IMR-90 (cell line): Measurements from ENCODE around the gene LRRN2. TPM values are rescaled to one million over a fixed set of nuclear protein-coding genes. Genes with fewer than 3 reads are reported as not detected.

Experiments used
- ATAC-seq: fragments of 200-7000 bp; cut with Tn5 transposase; 2 replicates; pipeline ENCODE4 v1.9.1; 2020; ENCODE audit warnings: low read depth, mild to moderate bottlenecking, moderate library complexity
- Bru-seq: library from RNA; stranded (reverse); fragments of 400-500 nt; gene quantifications from one replicate; lab custom pipeline; 2021; lab: Mats Ljungman, UMichigan
- BruChase-seq, 2 experiments: library from RNA; stranded (reverse); fragments of 400-500 nt; gene quantifications; one replicate each; lab custom pipeline; 2021; lab: Mats Ljungman, UMichigan
- BruUV-seq: library from RNA; stranded (reverse); fragments of 400-500 nt; replicated peaks from 2 replicates; lab custom pipeline; 2021; lab: Mats Ljungman, UMichigan
- CTCF ChIA-PET: fragments of 300-600 bp; formaldehyde crosslinking; extraction: SDS; loops from one replicate; lab custom pipeline; 2021; ENCODE audit warnings: antibody characterized with exemption; lab: Yijun Ruan, JAX
- POLR2A ChIA-PET: fragments of 300-600 bp; sonication (Branson Sonifier 250); formaldehyde crosslinking; loops from one replicate; lab custom pipeline; 2022; ENCODE audit warnings: antibody characterized with exemption; ENCODE audit not compliant: unreplicated experiment; lab: Charles Lee
- DNase-seq: peaks from one replicate; pipeline ENCODE4 v3.0.0; 2013
- H2AFZ ChIP-seq: replicated peaks from 2 replicates; pipeline ENCODE3; 2013; ENCODE audit warnings: low read length, mild to moderate bottlenecking; ENCODE audit not compliant: poor library complexity
- H2AK5ac ChIP-seq: 2 replicates; pipeline ENCODE4 v1.6.1; 2013; ENCODE audit warnings: low read depth, low read length, inconsistent platforms
- H2AK9ac ChIP-seq: replicated peaks from 2 replicates; pipeline ENCODE3; 2013; ENCODE audit warnings: mild to moderate bottlenecking, low read depth, low read length, moderate library complexity; ENCODE audit not compliant: poor library complexity
- H2BK120ac ChIP-seq: 2 replicates; pipeline ENCODE4 v1.6.1; 2013; ENCODE audit warnings: low read depth, low read length, inconsistent platforms
- H2BK15ac ChIP-seq: 3 replicates; pipeline ENCODE4 v1.6.1; 2013; ENCODE audit warnings: low read depth, low read length, inconsistent platforms
- H2BK20ac ChIP-seq: 2 replicates; pipeline ENCODE4 v1.6.1; 2013; ENCODE audit warnings: low read depth, mild to moderate bottlenecking, inconsistent platforms, low read length, moderate library complexity
- H2BK5ac ChIP-seq: 2 replicates; pipeline ENCODE4 v1.6.1; 2013; ENCODE audit warnings: mild to moderate bottlenecking, low read depth, low read length, inconsistent platforms; ENCODE audit not compliant: poor library complexity, severe bottlenecking
- H3K14ac ChIP-seq: replicated peaks from 2 replicates; pipeline ENCODE4 v1.6.1; 2013; ENCODE audit warnings: low read depth, low read length, inconsistent platforms
- H3K18ac ChIP-seq: 2 replicates; pipeline ENCODE4 v1.6.1; 2013; ENCODE audit warnings: low read depth, low read length, control low read depth
- H3K23ac ChIP-seq: 2 replicates; pipeline ENCODE4 v1.6.1; 2013; ENCODE audit warnings: low read depth, low read length, inconsistent platforms
- H3K27ac ChIP-seq: 2 replicates; pipeline ENCODE4 v1.5.1; 2013; ENCODE audit warnings: mild to moderate bottlenecking, control low read depth, low read length; ENCODE audit not compliant: insufficient read depth
- H3K27me3 ChIP-seq: 2 replicates; pipeline ENCODE4 v1.6.1; 2013; ENCODE audit warnings: low read length; ENCODE audit not compliant: control insufficient read depth, insufficient read depth
- H3K36me3 ChIP-seq: 2 replicates; pipeline ENCODE4 v1.6.1; 2013; ENCODE audit warnings: low read length, mixed read lengths; ENCODE audit not compliant: control insufficient read depth, insufficient read depth
- H3K4ac ChIP-seq: 2 replicates; pipeline ENCODE4 v1.6.1; 2013; ENCODE audit warnings: low read depth, low read length, inconsistent platforms
- H3K4me1 ChIP-seq: 2 replicates; pipeline ENCODE4 v1.6.1; 2013; ENCODE audit warnings: low read length, mixed read lengths; ENCODE audit not compliant: control insufficient read depth, insufficient read depth
- H3K4me2 ChIP-seq: 2 replicates; pipeline ENCODE4 v1.6.1; 2013; ENCODE audit warnings: low read depth, mild to moderate bottlenecking, control low read depth, low read length, moderate library complexity
- H3K4me3 ChIP-seq: 2 replicates; pipeline ENCODE4 v1.5.1; 2013; ENCODE audit warnings: low read depth, mild to moderate bottlenecking, control low read depth, low read length, moderate library complexity; ENCODE audit not compliant: insufficient read depth
- H3K56ac ChIP-seq: 2 replicates; pipeline ENCODE4 v1.6.1; 2013; ENCODE audit warnings: low read length, inconsistent platforms; ENCODE audit not compliant: insufficient read depth; ENCODE audit errors: extremely low read depth
- H3K79me1 ChIP-seq, 2 experiments: 2 replicates each; pipeline ENCODE4 v1.6.1; 2013; ENCODE audit warnings: low read length in 2 of 2, inconsistent platforms in 1 of 2, low read depth in 1 of 2
- H3K9ac ChIP-seq: 2 replicates; pipeline ENCODE4 v1.6.1; 2013; ENCODE audit warnings: low read depth, low read length, control low read depth
- H3K9me1 ChIP-seq: 2 replicates; pipeline ENCODE4 v1.6.1; 2013; ENCODE audit warnings: low read length, inconsistent platforms; ENCODE audit not compliant: insufficient read depth
- H3K9me3 ChIP-seq: 2 replicates; pipeline ENCODE4 v1.6.1; 2013; ENCODE audit warnings: low read length; ENCODE audit not compliant: control insufficient read depth, insufficient read depth
- H4K20me1 ChIP-seq: 2 replicates; pipeline ENCODE4 v1.6.1; 2013; ENCODE audit warnings: low read length, inconsistent platforms; ENCODE audit not compliant: insufficient read depth
- H4K5ac ChIP-seq: 2 replicates; pipeline ENCODE4 v1.6.1; 2013; ENCODE audit warnings: mild to moderate bottlenecking, low read depth, low read length, control low read depth
- H4K8ac ChIP-seq, 2 experiments: 2 replicates each; pipeline ENCODE4 v1.6.1; 2013; ENCODE audit warnings: low read depth in 2 of 2, low read length in 2 of 2, control low read depth in 1 of 2, inconsistent platforms in 1 of 2
- H4K91ac ChIP-seq: 2 replicates; pipeline ENCODE4 v1.6.1; 2013; ENCODE audit warnings: low read depth, low read length, inconsistent platforms; ENCODE audit not compliant: insufficient read depth
- BHLHE40 ChIP-seq: fragments of 150-350 bp; IDR thresholded peaks from 2 replicates; pipeline ENCODE4 v1.6.1; 2016; ENCODE audit warnings: mild to moderate bottlenecking, low read depth, low read length
- CEBPB ChIP-seq: IDR thresholded peaks from 2 replicates; pipeline ENCODE4 v1.6.1; 2012; ENCODE audit warnings: low read depth, low read length, improper control_type of control experiment
- FOS ChIP-seq: fragments of 150-350 bp; IDR thresholded peaks from 2 replicates; pipeline ENCODE4 v1.6.1; 2016; ENCODE audit warnings: low read depth, low read length
- MAZ ChIP-seq: IDR thresholded peaks from 2 replicates; pipeline ENCODE4 v1.6.1; 2012; ENCODE audit warnings: low read depth, mild to moderate bottlenecking, low read length, improper control_type of control experiment, moderate library complexity, borderline replicate concordance
- NFE2L2 ChIP-seq: fragments of 150-350 bp; IDR thresholded peaks from 2 replicates; pipeline ENCODE4 v1.6.1; 2016; ENCODE audit warnings: low read depth, mild to moderate bottlenecking, low read length
- POLR2A ChIP-seq: IDR thresholded peaks from 2 replicates; pipeline ENCODE4 v1.6.1; 2012; ENCODE audit warnings: mild to moderate bottlenecking, low read depth, low read length
- RAD21 ChIP-seq: IDR thresholded peaks from 2 replicates; pipeline ENCODE4 v1.6.1; 2012; ENCODE audit warnings: low read length, improper control_type of control experiment
- RCOR1 ChIP-seq: IDR thresholded peaks from 2 replicates; pipeline ENCODE4 v1.6.1; 2012; ENCODE audit warnings: mild to moderate bottlenecking, low read length, improper control_type of control experiment; ENCODE audit not compliant: insufficient replicate concordance
- RFX5 ChIP-seq: IDR thresholded peaks from 2 replicates; pipeline ENCODE4 v1.8.0; 2012; ENCODE audit warnings: low read depth, mild to moderate bottlenecking, low read length, moderate library complexity
- SMC3 ChIP-seq: fragments of 150-350 bp; IDR thresholded peaks from 2 replicates; pipeline ENCODE4 v1.6.1; 2016; ENCODE audit warnings: low read depth, mild to moderate bottlenecking, antibody characterized with exemption, low read length, moderate library complexity
- WGBS, 2 experiments: methylation state at CpG; one replicate each; pipeline versions ENCODE4 v1.1.5 to v1.1.7; 2013; ENCODE audit warnings: missing lambda C conversion rate in 2 of 2; ENCODE audit not compliant: insufficient read length in 1 of 2; ENCODE audit errors: extremely low coverage in 2 of 2; 5-methylcytosine and 5-hydroxymethylcytosine counted together
- dilution Hi-C: fragments of 300-500 bp; cut with HindIII; formaldehyde crosslinking; loops from one replicate; pipeline ENCODE4 v1.14.3; 2018; ENCODE audit warnings: low sequenced_read_pairs; ENCODE audit not compliant: unreplicated experiment
- in situ Hi-C: fragments of 300-500 bp; cut with MboI; formaldehyde crosslinking; loops from 3 replicates; pipeline ENCODE4 v1.14.3; 2019; ENCODE audit warnings: low sequenced_read_pairs, inconsistent platforms, mixed read lengths
- intact Hi-C: fragments of 100-400 bp; cut with micrococcal nuclease; formaldehyde crosslinking; loops from 2 replicates; pipeline ENCODE4 v1.10.0; 2022
- long read RNA-seq: library from polyadenylated mRNA; unstranded; transcript quantifications from one replicate; pipeline ENCODE4 v2.0.0, GENCODE V29; 2021; ENCODE audit not compliant: unreplicated experiment
- polyA plus RNA-seq, 3 experiments: library from polyadenylated mRNA; depleted of rRNA; stranded (reverse); fragments of >200 nt; gene quantifications; 2 replicates each; pipeline ENCODE4 v1.2.3, GENCODE V29; 2012; ENCODE audit warnings: low replicate concordance in 1 of 3
- total RNA-seq: library from RNA; depleted of rRNA; stranded (reverse); fragments of >200 nt; gene quantifications from 2 replicates; pipeline ENCODE4 v1.2.3, GENCODE V29; 2012; rRNA removed
- TF ChIP-seq, protein P1 (sequence below): fragments of 150-350 bp; IDR thresholded peaks from 2 replicates; pipeline ENCODE4 v1.6.1; 2017; ENCODE audit warnings: mild to moderate bottlenecking, antibody characterized with exemption, low read length, low read depth
- TF ChIP-seq, protein P2 (sequence below): fragments of 150-350 bp; IDR thresholded peaks from 2 replicates; pipeline ENCODE4 v1.6.1; 2016; ENCODE audit warnings: low read depth, mild to moderate bottlenecking, low read length, moderate library complexity, borderline replicate concordance
- TF ChIP-seq, protein P3 (sequence below): conservative IDR thresholded peaks from 2 replicates; pipeline ENCODE4 v1.5.1; 2012; ENCODE audit warnings: mild to moderate bottlenecking, low read depth, low read length, improper control_type of control experiment

The LRRN2 gene
- total RNA-seq (not detected in 2 replicates), polyA plus RNA-seq (2012; rRNA removed) (not detected in 2 replicates), Bru-seq, nascent RNA (percentile 10 among the genes with signal in this experiment), BruChase-seq, experiment 1, labeled RNA remaining after a 6-hour chase (percentile 12 among the genes with signal in this experiment), BruChase-seq, experiment 2, labeled RNA remaining after a 2-hour chase (percentile 8 among the genes with signal in this experiment)
- polyA plus RNA-seq (2012; cell fraction: cytosol; rRNA removed): not detected in 2 replicates
- polyA plus RNA-seq (2012; cell fraction: nucleus; rRNA removed; ENCODE audit: low replicate concordance): not detected in 2 replicates
- long read RNA-seq: 0 reads

DNA sequence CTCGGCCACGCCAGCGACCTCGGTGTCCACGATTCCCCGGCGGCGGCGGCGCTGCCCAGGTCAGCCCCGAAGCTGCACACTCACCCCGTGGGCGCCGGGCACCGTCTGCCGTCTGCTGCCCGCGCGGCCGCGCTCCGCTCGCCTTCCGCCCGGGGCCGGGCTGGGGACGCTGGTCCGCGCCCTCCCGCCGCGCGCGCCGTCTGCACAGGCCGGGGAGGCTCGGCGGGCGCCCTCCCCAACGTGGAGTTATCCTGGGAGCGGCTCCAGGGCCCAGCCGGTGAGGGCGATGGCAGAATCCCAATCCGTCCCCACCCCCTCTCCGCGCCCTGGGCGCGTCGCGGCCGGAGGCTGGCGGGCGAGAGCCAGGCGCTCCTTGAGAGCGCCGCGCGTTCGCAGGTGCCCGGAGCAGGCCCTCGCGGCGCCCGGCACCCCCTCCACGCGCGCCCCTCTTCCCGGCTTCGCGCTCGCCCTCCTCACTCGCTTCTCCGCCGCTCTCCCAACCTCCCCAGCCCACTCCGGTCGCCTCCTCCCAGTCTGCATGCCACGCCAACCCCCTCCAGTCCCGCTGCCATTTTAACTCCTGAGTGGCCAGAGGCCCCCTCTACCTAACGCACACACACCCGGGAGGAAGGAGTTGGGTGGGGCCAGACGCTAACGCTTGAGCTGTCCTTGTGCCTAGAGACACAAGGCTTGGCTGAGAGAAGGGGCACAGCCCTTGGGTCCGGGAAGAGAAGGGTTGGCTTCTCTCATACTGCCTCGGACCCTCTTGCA is at the start of gene LRRN2:
Gene LRRN2 (minus strand): TSS at position 503 of the 771 bp plus-strand sequence. CDS start 65,746 bp downstream, outside the sequence.
- Histone ChIP-seq H4K91ac (no peak within 1 kb of the TSS), H4K20me1 (0 out of 2 replicates have a peak, but pooled peaks cover 5% of the 10 kb centered on the region), H3K18ac (no peak within 1 kb of the TSS), H3K9ac (no peak within 1 kb of the TSS), H3K23ac (no peak within 1 kb of the TSS), H3K56ac (no peak within 1 kb of the TSS), H3K27me3 (peaks cover 55% of the 10 kb centered on the region), H4K5ac (no peak within 1 kb of the TSS), H3K4me1 (no peaks in the 10 kb centered on the region), H3K27ac (no peak within 1 kb of the TSS), H2BK20ac (no peak within 1 kb of the TSS), H2BK5ac (no peak within 1 kb of the TSS), H4K8ac (no peak within 1 kb of the TSS), H3K9me3 (no peaks in the 10 kb centered on the region), H2AK5ac (no peak within 1 kb of the TSS), H3K4me3 (no peak within 1 kb of the TSS), H3K9me1 (no peaks in the 10 kb centered on the region), H2BK15ac (no peak within 1 kb of the TSS), H2AFZ (peak within 1 kb of the TSS; percentile 2), H3K4me2 (no peak within 1 kb of the TSS; the same call in 1 of the 2 replicates), H2AK9ac (no peak within 1 kb of the TSS), H3K14ac (no peak within 1 kb of the TSS), H2BK120ac (no peak within 1 kb of the TSS), H3K4ac (no peak within 1 kb of the TSS), H3K79me1 (no peaks in the 10 kb centered on the region), H3K36me3 (no peaks in the 10 kb centered on the region)
- ATAC-seq (no peak; the same call in 1 of the 2 replicates), DNase-seq (no peak)
- no TSS peak for BruUV-seq
- 2% methylated on average over 31 of the region's 84 CpGs; no CpG with 5 or more reads in 1 of the 2 experiments for WGBS, 2 experiments
- POLR2A ChIA-PET: no interaction called here
- dilution Hi-C loops (no loop called here), in situ Hi-C loops (no loop called here), intact Hi-C loops (no loop called here)
- CTCF ChIA-PET: interaction anchor here (0.9 kb wide), 1 partner anchor 10 kb away, joined by 3 read pairs; no protein-coding TSS in a partner anchor
- no peak for TF ChIP-seq NFE2L2
- TF ChIP-seq RCOR1: no peak
- no peak for TF ChIP-seq RFX5
- no peak for TF ChIP-seq SMC3
- no peak for TF ChIP-seq RAD21
- no peak for TF ChIP-seq POLR2A
- no peak for TF ChIP-seq FOS
- no peak for TF ChIP-seq MAZ
- TF ChIP-seq, protein P1, sequence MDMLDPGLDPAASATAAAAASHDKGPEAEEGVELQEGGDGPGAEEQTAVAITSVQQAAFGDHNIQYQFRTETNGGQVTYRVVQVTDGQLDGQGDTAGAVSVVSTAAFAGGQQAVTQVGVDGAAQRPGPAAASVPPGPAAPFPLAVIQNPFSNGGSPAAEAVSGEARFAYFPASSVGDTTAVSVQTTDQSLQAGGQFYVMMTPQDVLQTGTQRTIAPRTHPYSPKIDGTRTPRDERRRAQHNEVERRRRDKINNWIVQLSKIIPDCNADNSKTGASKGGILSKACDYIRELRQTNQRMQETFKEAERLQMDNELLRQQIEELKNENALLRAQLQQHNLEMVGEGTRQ: no peak
- TF ChIP-seq, protein P2, sequence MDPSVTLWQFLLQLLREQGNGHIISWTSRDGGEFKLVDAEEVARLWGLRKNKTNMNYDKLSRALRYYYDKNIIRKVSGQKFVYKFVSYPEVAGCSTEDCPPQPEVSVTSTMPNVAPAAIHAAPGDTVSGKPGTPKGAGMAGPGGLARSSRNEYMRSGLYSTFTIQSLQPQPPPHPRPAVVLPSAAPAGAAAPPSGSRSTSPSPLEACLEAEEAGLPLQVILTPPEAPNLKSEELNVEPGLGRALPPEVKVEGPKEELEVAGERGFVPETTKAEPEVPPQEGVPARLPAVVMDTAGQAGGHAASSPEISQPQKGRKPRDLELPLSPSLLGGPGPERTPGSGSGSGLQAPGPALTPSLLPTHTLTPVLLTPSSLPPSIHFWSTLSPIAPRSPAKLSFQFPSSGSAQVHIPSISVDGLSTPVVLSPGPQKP: no peak
- TF ChIP-seq, protein P3, sequence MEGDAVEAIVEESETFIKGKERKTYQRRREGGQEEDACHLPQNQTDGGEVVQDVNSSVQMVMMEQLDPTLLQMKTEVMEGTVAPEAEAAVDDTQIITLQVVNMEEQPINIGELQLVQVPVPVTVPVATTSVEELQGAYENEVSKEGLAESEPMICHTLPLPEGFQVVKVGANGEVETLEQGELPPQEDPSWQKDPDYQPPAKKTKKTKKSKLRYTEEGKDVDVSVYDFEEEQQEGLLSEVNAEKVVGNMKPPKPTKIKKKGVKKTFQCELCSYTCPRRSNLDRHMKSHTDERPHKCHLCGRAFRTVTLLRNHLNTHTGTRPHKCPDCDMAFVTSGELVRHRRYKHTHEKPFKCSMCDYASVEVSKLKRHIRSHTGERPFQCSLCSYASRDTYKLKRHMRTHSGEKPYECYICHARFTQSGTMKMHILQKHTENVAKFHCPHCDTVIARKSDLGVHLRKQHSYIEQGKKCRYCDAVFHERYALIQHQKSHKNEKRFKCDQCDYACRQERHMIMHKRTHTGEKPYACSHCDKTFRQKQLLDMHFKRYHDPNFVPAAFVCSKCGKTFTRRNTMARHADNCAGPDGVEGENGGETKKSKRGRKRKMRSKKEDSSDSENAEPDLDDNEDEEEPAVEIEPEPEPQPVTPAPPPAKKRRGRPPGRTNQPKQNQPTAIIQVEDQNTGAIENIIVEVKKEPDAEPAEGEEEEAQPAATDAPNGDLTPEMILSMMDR: no peak
- TF ChIP-seq CEBPB: no peak
- TF ChIP-seq BHLHE40: no peak
